ENCODE measurements around the gene ALDH2.
A peak's percentile ranks its signal among the peaks of the same experiment; 100 is the strongest.
"Not testable (repeated sequence)": the region's sequence is repeated elsewhere in the genome, so short reads cannot be mapped to it uniquely, and the experiment has no call there.

Gene ALDH2

DNA sequence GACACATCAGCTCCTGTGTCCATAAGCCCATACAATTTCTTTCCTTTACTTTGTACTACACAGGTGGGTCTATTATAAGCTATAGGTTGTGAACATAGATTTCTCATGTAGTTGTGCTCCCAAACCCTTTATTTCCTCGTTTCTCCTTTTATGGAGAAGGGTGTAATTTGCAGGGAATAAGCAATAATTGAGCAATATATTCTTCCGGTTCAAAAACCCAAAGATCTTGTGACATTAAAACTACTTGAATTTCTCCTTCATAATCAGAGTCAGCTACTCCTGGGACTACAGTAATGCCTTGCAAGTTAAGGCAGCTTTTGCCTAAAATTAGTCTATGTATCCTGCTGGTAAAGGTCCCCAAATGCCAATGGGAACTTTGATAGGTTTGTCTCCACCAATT, 56.2 kb downstream of the ALDH2 start:
- TF ChIP-seq, protein P1, sequence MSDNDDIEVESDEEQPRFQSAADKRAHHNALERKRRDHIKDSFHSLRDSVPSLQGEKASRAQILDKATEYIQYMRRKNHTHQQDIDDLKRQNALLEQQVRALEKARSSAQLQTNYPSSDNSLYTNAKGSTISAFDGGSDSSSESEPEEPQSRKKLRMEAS (IDR thresholded peaks at IDR 0.05; ENCODE audit: low read depth, low read length) = no peak
- no peak for TF ChIP-seq MYC (IDR thresholded peaks at IDR 0.05; ENCODE audit: low read depth, low read length)
- TF ChIP-seq POLR2A (IDR thresholded peaks at IDR 0.05; ENCODE audit: extremely low read depth, insufficient read length) = no peak
- TF ChIP-seq, protein P2, sequence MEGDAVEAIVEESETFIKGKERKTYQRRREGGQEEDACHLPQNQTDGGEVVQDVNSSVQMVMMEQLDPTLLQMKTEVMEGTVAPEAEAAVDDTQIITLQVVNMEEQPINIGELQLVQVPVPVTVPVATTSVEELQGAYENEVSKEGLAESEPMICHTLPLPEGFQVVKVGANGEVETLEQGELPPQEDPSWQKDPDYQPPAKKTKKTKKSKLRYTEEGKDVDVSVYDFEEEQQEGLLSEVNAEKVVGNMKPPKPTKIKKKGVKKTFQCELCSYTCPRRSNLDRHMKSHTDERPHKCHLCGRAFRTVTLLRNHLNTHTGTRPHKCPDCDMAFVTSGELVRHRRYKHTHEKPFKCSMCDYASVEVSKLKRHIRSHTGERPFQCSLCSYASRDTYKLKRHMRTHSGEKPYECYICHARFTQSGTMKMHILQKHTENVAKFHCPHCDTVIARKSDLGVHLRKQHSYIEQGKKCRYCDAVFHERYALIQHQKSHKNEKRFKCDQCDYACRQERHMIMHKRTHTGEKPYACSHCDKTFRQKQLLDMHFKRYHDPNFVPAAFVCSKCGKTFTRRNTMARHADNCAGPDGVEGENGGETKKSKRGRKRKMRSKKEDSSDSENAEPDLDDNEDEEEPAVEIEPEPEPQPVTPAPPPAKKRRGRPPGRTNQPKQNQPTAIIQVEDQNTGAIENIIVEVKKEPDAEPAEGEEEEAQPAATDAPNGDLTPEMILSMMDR (IDR thresholded peaks at IDR 0.05; ENCODE audit: low read depth, low read length) = no peak
- peak; percentile 30 for DNase-seq (ENCODE audit: low read depth)
- no peak overlapping the region for H3K4me3 ChIP-seq (ENCODE audit: low read depth, low read length)

DNA sequence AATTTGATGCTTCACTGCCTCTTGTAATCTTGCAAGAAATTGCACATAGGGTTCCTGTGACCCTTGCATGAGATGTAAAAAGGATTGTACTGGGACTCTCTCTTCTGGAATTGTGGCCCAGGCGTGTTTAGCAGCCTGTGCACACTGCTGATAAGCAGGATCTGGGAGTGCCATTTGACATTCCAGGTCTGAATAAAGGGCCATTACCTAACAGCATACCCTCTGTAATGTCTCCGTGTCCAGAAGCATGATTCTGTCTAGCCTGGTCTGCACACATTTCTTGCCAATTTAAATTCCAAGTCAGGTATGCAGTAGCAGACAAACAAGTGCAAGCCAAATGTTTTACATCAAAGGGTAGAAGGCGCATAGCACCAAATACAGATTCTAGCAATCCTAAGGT, 57.2 kb downstream of the ALDH2 start:
- no peak for TF ChIP-seq MYC (IDR thresholded peaks at IDR 0.05; ENCODE audit: low read depth, low read length)
- TF ChIP-seq, protein P1 (IDR thresholded peaks at IDR 0.05; ENCODE audit: low read depth, low read length) = no peak
- TF ChIP-seq POLR2A (IDR thresholded peaks at IDR 0.05; ENCODE audit: extremely low read depth, insufficient read length) = no peak
- TF ChIP-seq, protein P2 (IDR thresholded peaks at IDR 0.05; ENCODE audit: low read depth, low read length) = no peak
- H3K4me3 ChIP-seq (ENCODE audit: low read depth, low read length) = no peak overlapping the region
- no peak for DNase-seq (ENCODE audit: low read depth)

DNA sequence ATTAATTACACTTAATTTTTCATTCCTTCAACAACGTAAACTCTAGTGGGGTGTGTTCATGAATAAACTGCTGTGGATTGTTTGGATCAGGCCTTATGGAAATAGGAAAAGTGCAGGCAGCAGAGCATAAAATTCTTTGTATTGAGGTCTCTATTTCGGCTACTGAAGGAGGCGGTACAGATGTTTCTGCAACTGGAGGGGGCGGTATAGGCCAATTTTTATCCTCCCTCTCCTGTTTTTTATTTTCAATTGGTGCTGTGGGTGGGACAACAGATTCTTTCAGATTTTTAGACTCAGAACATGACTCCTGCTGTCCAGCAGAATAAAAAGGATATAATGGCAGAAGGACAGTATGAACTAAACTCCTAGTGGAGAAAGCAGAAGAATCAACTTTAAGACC, 57.6 kb downstream of the ALDH2 start:
- DNase-seq (ENCODE audit: low read depth) = peak; percentile 56
- TF ChIP-seq, protein P2 (IDR thresholded peaks at IDR 0.05; ENCODE audit: low read depth, low read length) = peak; percentile 59
- H3K4me3 ChIP-seq (ENCODE audit: low read depth, low read length) = not testable (repeated sequence)

DNA sequence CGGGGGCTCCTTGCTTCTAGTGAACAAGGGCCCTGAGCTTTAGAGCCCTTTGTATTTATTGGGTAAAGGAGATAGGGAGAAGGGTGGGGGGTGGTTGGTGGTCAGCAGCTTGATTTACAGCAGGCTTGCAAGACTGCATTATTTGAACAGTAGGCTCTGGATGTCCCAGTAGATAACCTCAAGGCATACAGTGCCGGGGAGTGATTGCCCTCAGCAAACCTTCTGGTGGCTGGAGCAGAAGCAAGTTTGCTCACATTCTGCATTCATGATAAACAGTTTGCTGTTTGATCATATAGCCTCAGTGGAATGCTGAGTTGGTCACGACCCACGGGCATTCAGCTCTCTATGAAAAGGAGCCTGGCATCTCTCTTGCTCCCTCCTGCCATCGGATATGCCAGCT, 58.8 kb downstream of the ALDH2 start:
- DNase-seq (ENCODE audit: low read depth) = no peak
- no peak overlapping the region for H3K4me3 ChIP-seq (ENCODE audit: low read depth, low read length)
- TF ChIP-seq, protein P2 (IDR thresholded peaks at IDR 0.05; ENCODE audit: low read depth, low read length) = no peak
- TF ChIP-seq POLR2A (IDR thresholded peaks at IDR 0.05; ENCODE audit: extremely low read depth, insufficient read length) = no peak
- TF ChIP-seq, protein P1 (IDR thresholded peaks at IDR 0.05; ENCODE audit: low read depth, low read length) = no peak
- no peak for TF ChIP-seq MYC (IDR thresholded peaks at IDR 0.05; ENCODE audit: low read depth, low read length)

DNA sequence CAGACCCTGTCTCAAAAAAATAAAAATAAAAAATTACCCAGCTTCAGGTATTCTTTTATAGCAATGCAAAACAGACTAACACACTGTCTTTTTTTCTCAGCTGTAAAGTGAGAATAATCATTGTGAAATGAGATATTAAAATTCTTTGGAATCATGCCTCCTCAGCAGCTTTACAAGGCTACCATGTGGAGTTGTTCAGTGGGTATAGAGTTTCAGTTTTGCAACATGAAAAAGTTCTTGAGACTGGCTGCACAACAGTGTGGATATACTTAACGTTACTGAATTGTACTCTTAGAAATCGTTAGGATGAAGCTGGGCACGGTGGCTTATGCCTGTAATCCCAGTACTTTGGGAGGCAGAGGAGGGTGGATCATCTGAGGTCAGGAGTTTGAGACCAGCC, 59.6 kb downstream of the ALDH2 start:
- no peak overlapping the region for H3K4me3 ChIP-seq (ENCODE audit: low read depth, low read length)
- TF ChIP-seq POLR2A (IDR thresholded peaks at IDR 0.05; ENCODE audit: extremely low read depth, insufficient read length) (no peak), MYC (IDR thresholded peaks at IDR 0.05; ENCODE audit: low read depth, low read length) (no peak)
- TF ChIP-seq, protein P1 (IDR thresholded peaks at IDR 0.05; ENCODE audit: low read depth, low read length) = no peak
- TF ChIP-seq, protein P2 (IDR thresholded peaks at IDR 0.05; ENCODE audit: low read depth, low read length) = no peak
- DNase-seq (ENCODE audit: low read depth) = no peak

DNA sequence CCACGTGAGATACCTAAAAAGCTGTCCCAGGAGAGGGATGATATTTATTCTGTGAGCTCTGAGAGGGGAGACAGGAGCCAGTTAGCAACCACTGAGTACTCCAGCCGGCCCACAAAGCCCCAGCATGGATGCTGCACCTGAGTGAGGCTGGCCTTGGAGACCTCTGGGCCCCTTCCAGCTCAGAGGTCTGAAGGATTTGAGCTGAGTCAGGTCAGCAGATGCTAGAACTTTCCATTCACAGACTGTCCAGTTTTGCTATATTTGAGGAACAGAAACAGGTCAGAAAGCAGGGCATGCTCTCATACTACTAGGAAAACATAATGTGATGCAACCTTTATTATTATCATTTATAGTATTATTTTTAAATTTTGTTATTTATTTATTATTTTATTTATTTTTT, 60.3 kb downstream of the ALDH2 start:
- no peak for DNase-seq (ENCODE audit: low read depth)
- no peak overlapping the region for H3K4me3 ChIP-seq (ENCODE audit: low read depth, low read length)
- TF ChIP-seq, protein P1 (IDR thresholded peaks at IDR 0.05; ENCODE audit: low read depth, low read length) = no peak
- no peak for TF ChIP-seq POLR2A (IDR thresholded peaks at IDR 0.05; ENCODE audit: extremely low read depth, insufficient read length)
- TF ChIP-seq, protein P2 (IDR thresholded peaks at IDR 0.05; ENCODE audit: low read depth, low read length) = no peak
- no peak for TF ChIP-seq MYC (IDR thresholded peaks at IDR 0.05; ENCODE audit: low read depth, low read length)

Measured in NB4 (cell line).